Activated naive CD4-positive, alpha-beta T cell treated with anti-CD3 and anti-CD28 coated beads for 36 hours (primary cell): ENCODE measurements around the gene BMERB1. TPM values are rescaled to one million over a fixed set of nuclear protein-coding genes. Genes with fewer than 3 reads are reported as not detected.
A peak's percentile ranks its signal among the peaks of the same experiment; 100 is the strongest.
"Not testable (repeated sequence)": the region's sequence is repeated elsewhere in the genome, so short reads cannot be mapped to it uniquely, and the experiment has no call there.

ENCODE experiments used
- CTCF ChIA-PET: fragments of 350-600 bp; sonication (Branson Sonifier 250); formaldehyde crosslinking; loops from one replicate; lab custom pipeline; 2021; ENCODE audit warnings: antibody characterized with exemption; lab: Charles Lee
- DNase-seq: peaks from one replicate; pipeline ENCODE4 v3.0.0-alpha.2; 2020
- H3K27ac Mint-ChIP-seq: one replicate; pipeline ENCODE4 v1.8.0; 2021; ENCODE audit warnings: mild to moderate bottlenecking, mixed read lengths
- H3K27me3 Mint-ChIP-seq: one replicate; pipeline ENCODE4 v1.8.0; 2021; ENCODE audit warnings: low read depth, mixed read lengths
- H3K36me3 Mint-ChIP-seq: one replicate; pipeline ENCODE4 v1.8.0; 2021; ENCODE audit warnings: low read depth, mixed read lengths
- H3K4me1 Mint-ChIP-seq: one replicate; pipeline ENCODE4 v1.8.0; 2021; ENCODE audit warnings: low read depth, mixed read lengths
- H3K4me3 Mint-ChIP-seq: one replicate; pipeline ENCODE4 v1.8.0; 2021; ENCODE audit warnings: mild to moderate bottlenecking, moderate library complexity, mixed read lengths
- H3K9me3 Mint-ChIP-seq: one replicate; pipeline ENCODE4 v1.8.0; 2021; ENCODE audit warnings: mixed read lengths
- intact Hi-C: fragments of 100-400 bp; cut with micrococcal nuclease; formaldehyde crosslinking; loops from one replicate; pipeline ENCODE4 v1.15.1; 2023
- total RNA-seq, 2 experiments: library from RNA; stranded (reverse); gene quantifications; one replicate each; pipeline ENCODE4 v1.2.3, GENCODE V29; 2021

Gene BMERB1
- total RNA-seq, 2 experiments from 2014 or later = 7.2 to 9.0 TPM

DNA sequence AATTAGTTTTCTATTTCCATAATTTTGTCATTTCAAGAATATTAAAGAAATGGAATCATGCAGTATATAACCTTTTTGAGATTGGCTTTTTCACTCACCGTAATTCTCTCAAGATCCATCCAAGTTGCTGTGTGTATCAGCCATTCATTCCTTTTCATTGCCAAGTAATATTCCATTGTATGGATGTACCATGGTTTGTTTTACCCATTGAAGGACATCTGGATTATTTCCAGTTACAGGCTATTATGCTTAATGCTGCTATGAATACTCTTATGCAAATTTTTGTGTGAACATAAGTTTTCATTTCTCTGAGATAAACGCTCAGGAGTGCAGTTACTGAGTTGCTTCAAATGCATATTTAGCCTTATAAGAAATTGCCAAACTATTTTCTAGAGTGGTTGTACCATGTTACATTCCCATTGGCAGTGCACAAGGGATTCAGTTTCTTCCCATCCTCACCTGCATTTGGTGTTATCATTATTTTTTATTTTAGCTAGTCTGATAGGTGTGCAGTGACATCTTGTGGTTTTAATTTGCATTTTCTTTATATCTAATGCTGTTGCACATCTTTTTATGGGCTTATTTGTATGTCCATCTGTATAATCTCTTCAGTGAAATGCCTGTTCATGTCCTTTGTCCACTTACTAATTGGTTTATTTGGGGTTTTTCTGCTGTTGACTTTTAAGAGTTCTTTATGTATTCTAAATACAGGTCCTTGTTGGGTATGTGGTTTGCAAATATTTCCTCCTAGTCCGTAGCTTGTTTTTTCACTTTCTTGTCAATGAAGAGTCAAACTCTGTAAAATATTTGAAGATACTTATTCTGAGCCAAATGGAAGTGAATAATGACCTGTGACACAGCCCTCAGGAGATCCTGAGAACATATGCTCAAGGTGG is 32.7 kb downstream of the BMERB1 start:
- Mint-ChIP-seq H3K27ac (no peak overlapping the region), H3K36me3 (no peaks in the 10 kb centered on the region), H3K9me3 (no peaks in the 10 kb centered on the region), H3K4me3 (no peak overlapping the region), H3K27me3 (no peaks in the 10 kb centered on the region), H3K4me1 (no peaks in the 10 kb centered on the region)
- intact Hi-C loops = no loop called here
- DNase-seq = no peak
- CTCF ChIA-PET = interaction anchor here (0.7 kb wide), 2 partner anchors 39 to 264 kb away, joined by 3 read pairs; no protein-coding TSS in a partner anchor

DNA sequence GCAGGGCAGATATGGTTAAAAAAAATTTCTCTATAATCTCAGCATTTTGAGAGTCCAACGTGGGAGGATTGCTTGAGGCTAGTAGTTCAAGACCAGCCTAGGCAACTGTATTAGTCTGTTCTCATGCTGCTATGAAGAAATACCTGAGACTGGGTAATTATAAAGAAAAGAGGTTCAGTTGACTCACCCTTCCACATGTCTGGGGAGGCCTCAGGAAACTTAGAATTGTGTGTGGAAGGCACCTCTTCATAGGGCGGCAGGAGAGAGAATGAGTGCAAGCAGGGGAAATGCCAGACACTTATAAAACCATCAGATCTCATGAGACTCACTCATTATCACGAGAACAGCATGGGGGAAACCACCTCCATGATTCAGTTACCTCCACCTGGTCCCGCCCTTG is 42.6 kb downstream of the BMERB1 start:
- peaks cover 18% of the 10 kb centered on the region for H3K4me1 Mint-ChIP-seq
- peaks cover 14% of the 10 kb centered on the region for H3K9me3 Mint-ChIP-seq
- intact Hi-C loops = loop anchor here (5.0 kb wide), 2 partner anchors 115 to 165 kb away; partner anchors contain the start of gene MARF1
- DNase-seq = peak; percentile 46
- H3K4me3 Mint-ChIP-seq, H3K27me3 Mint-ChIP-seq, H3K36me3 Mint-ChIP-seq, CTCF ChIA-PET: not testable (repeated sequence)
- H3K27ac Mint-ChIP-seq = peak overlapping the region; percentile 60

DNA sequence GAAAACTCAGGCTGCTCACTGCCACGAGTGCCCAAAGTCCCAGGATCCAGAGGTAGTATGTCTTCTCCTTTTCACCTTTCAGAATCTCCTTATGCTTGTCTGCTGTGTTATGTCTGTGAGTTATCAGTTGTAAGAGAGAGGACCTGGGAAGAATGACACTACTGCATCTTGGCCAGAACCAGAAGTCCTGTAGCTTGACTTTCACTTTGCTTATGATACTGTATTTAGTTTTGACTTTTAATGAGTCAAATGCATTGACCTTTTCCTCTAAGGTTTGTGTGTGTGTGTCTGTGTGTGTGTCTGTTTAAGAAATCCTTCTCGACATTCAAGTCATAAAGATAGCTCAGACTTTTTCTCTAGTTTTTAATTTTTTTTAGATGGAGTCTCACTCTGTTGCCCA is 43.4 kb downstream of the BMERB1 start:
- H3K4me1 Mint-ChIP-seq = peaks cover 26% of the 10 kb centered on the region
- no peaks in the 10 kb centered on the region for H3K27me3 Mint-ChIP-seq
- CTCF ChIA-PET = interaction anchor here (0.8 kb wide), 1 partner anchor 227 kb away, joined by 3 read pairs; no protein-coding TSS in a partner anchor
- peak overlapping the region; percentile 60 for H3K27ac Mint-ChIP-seq
- DNase-seq = no peak
- peaks cover 6% of the 10 kb centered on the region for H3K36me3 Mint-ChIP-seq
- intact Hi-C loops = loop anchor here (5.0 kb wide), 2 partner anchors 114 to 164 kb away; partner anchors contain the start of gene MARF1
- H3K4me3 Mint-ChIP-seq = no peak overlapping the region
- peaks cover 14% of the 10 kb centered on the region for H3K9me3 Mint-ChIP-seq

DNA sequence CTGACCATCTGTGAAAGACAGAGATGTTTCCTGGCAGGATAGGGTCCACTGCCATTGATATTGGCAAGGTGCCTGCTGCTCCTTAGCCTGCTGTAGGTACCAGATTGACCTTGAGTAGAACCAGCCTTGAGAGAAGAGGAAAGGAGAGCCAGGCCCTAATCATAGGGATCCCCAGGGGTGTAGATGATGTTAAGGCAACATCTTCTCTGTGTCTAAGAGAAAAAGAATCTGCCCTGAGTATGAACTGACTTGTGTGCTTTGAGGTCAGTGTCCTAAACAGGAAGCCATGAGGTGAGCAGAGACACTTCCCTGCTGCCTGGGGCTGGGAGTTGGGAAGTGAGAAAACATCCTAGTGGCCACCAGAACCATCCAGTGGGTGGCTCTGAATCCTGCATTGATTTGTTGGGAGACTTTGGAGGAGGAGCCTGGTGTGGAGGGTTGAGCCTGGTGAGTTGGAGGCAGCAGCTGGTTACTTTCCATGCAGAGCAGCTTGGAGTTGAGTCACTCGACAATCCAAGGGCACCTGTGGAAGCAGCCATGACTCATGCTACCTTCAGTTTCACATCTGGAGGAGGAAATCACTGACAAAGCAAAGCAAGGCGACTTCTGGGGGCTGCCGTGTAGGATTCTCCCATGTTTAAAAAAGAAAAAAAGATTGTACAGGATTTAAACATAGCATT is 47.8 kb downstream of the BMERB1 start:
- Mint-ChIP-seq H3K27me3 (no peaks in the 10 kb centered on the region), H3K36me3 (peaks cover 1% of the 10 kb centered on the region), H3K9me3 (no peaks in the 10 kb centered on the region), H3K4me3 (no peak overlapping the region), H3K27ac (peak overlapping the region; percentile 51), H3K4me1 (peaks cover 23% of the 10 kb centered on the region)
- CTCF ChIA-PET = interaction anchor here (0.8 kb wide), 1 partner anchor 277 kb away, joined by 3 read pairs; no protein-coding TSS in a partner anchor
- intact Hi-C loops = no loop called here
- peak; percentile 76 for DNase-seq

- Mint-ChIP-seq H3K36me3 (no peaks in the 10 kb centered on the region), H3K9me3 (no peaks in the 10 kb centered on the region), H3K27me3 (no peaks in the 10 kb centered on the region), H3K4me3 (no peak overlapping the region), H3K4me1 (peaks cover 20% of the 10 kb centered on the region), H3K27ac (no peak overlapping the region)
- CTCF ChIA-PET = interaction anchor here (0.8 kb wide), 1 partner anchor 277 kb away, joined by 3 read pairs; no protein-coding TSS in a partner anchor
- no peak for DNase-seq
- intact Hi-C loops = no loop called here
Measured at GRCh38 chr16:15482748-15483298, 48.4 kb downstream of the BMERB1 start.

DNA sequence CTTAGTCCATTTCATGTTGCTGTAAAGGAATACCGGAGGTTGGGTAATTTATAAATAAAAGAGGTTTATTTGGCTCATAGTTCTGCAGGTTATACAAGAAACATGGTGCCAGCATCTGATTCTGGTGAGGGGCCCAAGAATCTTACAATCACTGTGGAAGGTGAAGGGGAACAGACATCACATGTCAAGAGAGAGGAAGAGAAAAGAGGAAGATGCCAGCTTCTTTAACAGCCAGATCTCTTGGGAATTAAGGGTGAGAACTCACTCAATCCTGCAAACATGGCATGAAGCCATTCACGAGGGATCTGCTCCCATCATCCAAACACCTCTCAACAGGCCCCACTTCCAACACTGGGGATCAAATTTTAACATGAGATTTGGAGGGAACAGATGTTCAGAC is 49.5 kb downstream of the BMERB1 start:
- DNase-seq = no peak
- Mint-ChIP-seq H3K4me3 (no peak overlapping the region), H3K27me3 (no peaks in the 10 kb centered on the region), H3K27ac (no peak overlapping the region), H3K9me3 (no peaks in the 10 kb centered on the region), H3K4me1 (peaks cover 19% of the 10 kb centered on the region), H3K36me3 (no peaks in the 10 kb centered on the region)
- intact Hi-C loops = no loop called here
- CTCF ChIA-PET = no interaction called here

GRCh38 chr16:15484662-15485061 is 50.3 kb downstream of the BMERB1 start:
- H3K4me1 Mint-ChIP-seq = peaks cover 26% of the 10 kb centered on the region
- no peak overlapping the region for H3K4me3 Mint-ChIP-seq
- H3K27ac Mint-ChIP-seq = no peak overlapping the region
- CTCF ChIA-PET = no interaction called here
- H3K36me3 Mint-ChIP-seq = no peaks in the 10 kb centered on the region
- DNase-seq = no peak
- no peaks in the 10 kb centered on the region for H3K27me3 Mint-ChIP-seq
- intact Hi-C loops = loop anchor here (5.0 kb wide), 1 partner anchor 88 kb away; no protein-coding TSS in a partner anchor
- no peaks in the 10 kb centered on the region for H3K9me3 Mint-ChIP-seq

GRCh38 chr16:15485175-15485574 is 50.8 kb downstream of the BMERB1 start:
- H3K36me3 Mint-ChIP-seq = no peaks in the 10 kb centered on the region
- intact Hi-C loops = loop anchor here (5.0 kb wide), 1 partner anchor 87 kb away; no protein-coding TSS in a partner anchor
- no peak overlapping the region for H3K27ac Mint-ChIP-seq
- H3K4me1 Mint-ChIP-seq = peaks cover 31% of the 10 kb centered on the region
- no peaks in the 10 kb centered on the region for H3K9me3 Mint-ChIP-seq
- no peak for DNase-seq
- CTCF ChIA-PET = no interaction called here
- H3K27me3 Mint-ChIP-seq = no peaks in the 10 kb centered on the region
- H3K4me3 Mint-ChIP-seq = no peak overlapping the region

DNA sequence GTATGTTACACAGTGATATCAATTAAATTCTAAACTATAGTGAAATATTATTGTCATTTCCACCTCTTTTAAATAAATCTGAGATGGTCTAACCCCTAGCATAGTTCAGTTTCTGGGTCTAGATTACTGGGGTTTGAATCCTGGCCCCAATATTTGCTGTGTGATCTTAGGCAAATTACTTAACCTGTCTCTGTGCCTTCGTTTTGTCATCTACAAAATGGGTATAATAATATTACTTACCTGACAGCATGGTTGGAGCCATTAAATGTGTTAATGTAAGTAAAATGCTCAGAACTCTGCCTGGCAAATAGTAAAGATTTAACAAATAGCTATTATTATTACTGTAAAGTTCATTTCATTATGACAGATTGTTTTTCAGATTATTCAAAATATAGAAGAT is 52.3 kb downstream of the BMERB1 start:
- no peak overlapping the region for H3K4me3 Mint-ChIP-seq

DNA sequence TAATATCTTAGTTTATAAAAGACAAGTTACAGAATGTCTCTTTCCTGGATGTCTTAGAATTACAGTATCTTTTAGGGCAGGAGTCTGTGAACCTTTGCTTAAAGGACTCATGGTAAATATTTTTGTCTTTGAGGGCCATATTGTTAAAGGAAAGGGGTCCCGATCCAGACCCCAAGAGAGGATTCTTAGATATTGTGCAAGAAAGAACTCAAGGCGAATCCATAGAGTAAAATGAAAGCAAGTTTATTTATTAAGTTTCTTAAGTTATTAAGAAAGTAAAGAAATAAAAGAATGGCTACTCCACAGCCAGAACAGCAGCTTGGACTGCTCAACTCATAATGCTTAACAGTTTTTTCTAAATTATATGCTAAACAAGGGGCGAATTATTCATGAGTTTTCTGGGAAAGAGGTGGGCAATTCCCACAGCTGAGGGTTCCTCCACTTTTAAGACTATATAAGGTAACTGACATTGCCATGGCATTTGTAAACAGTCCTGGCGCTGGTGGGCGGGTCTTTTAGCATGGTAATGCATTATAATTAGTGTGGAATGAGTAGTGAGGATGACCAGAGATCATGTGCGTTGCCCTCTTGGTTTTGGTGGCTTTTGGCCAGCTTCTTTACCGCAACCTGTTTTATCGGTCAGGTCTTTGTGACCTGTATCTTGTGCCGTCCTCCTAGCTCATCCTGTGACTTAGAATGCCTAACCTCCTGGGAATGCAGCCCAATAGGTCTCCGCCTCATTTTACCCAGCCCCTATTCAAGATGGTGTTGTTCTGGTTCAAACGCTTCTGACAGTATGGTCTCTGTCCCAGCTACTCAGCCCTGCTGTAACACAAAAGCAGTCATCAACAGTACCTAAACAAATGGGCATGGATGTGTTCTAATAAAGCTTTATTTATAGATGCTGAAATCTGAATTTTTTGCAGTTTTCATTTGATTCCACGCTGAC is 53.2 kb downstream of the BMERB1 start:
- intact Hi-C loops = loop anchor here (2.0 to 5.0 kb wide), 2 partner anchors 85 to 103 kb away; no protein-coding TSS in a partner anchor
- H3K27ac Mint-ChIP-seq = no peak overlapping the region
- CTCF ChIA-PET = no interaction called here
- no peaks in the 10 kb centered on the region for H3K36me3 Mint-ChIP-seq
- peaks cover 38% of the 10 kb centered on the region for H3K4me1 Mint-ChIP-seq
- H3K27me3 Mint-ChIP-seq = no peaks in the 10 kb centered on the region
- DNase-seq = no peak
- H3K9me3 Mint-ChIP-seq = no peaks in the 10 kb centered on the region
- H3K4me3 Mint-ChIP-seq = no peak overlapping the region

More for the DNA sequence above, 52.3 kb downstream of the BMERB1 start:
- CTCF ChIA-PET = no interaction called here
- no peaks in the 10 kb centered on the region for H3K36me3 Mint-ChIP-seq
- no peak for DNase-seq
- no peaks in the 10 kb centered on the region for H3K27me3 Mint-ChIP-seq
- no peaks in the 10 kb centered on the region for H3K9me3 Mint-ChIP-seq
- H3K4me1 Mint-ChIP-seq = peaks cover 38% of the 10 kb centered on the region
- H3K27ac Mint-ChIP-seq = no peak overlapping the region
- intact Hi-C loops = loop anchor here (5.0 kb wide), 1 partner anchor 86 kb away; no protein-coding TSS in a partner anchor

GRCh38 chr16:15489016-15489415 is 54.6 kb downstream of the BMERB1 start:
- Mint-ChIP-seq H3K9me3 (no peaks in the 10 kb centered on the region), H3K27ac (peak overlapping the region; percentile 86), H3K4me3 (no peak overlapping the region), H3K27me3 (no peaks in the 10 kb centered on the region), H3K36me3 (no peaks in the 10 kb centered on the region), H3K4me1 (peaks cover 40% of the 10 kb centered on the region)
- no peak for DNase-seq
- intact Hi-C loops = loop anchor here (2.0 to 5.0 kb wide), 2 partner anchors 83 to 102 kb away; no protein-coding TSS in a partner anchor
- CTCF ChIA-PET = no interaction called here
